Uterus (tissue), 4 donors: ENCODE results near the gene ZBED6. TPM values are rescaled to one million over a fixed set of nuclear protein-coding genes. Genes with fewer than 3 reads are reported as not detected.

ENCODE experiments used
- DNase-seq, 2 donors: peaks; one replicate each; pipeline ENCODE4 v3.0.0-alpha.2; 2019 to 2020
- H3K27ac ChIP-seq, 2 donors: fragments of 200-600 bp; sonication (generic); 1 replicate in 1 of 2; 2 replicates in 1 of 2; pipeline ENCODE4 v1.5.1; 2016 to 2018
- H3K27me3 ChIP-seq, 2 donors: fragments of 200-600 bp; sonication (generic); one replicate each; pipeline ENCODE4 v1.5.1; 2018 to 2019; ENCODE audit warnings: control low read depth in 1 of 2
- H3K36me3 ChIP-seq, 2 donors: fragments of 200-600 bp; sonication (generic); one replicate each; pipeline ENCODE4 v1.5.1; 2019; ENCODE audit warnings: control low read depth in 1 of 2
- H3K4me1 ChIP-seq, 2 donors: fragments of 200-600 bp; sonication (generic); one replicate each; pipeline ENCODE4 v1.5.1; 2018 to 2019; ENCODE audit warnings: control low read depth in 1 of 2
- H3K4me3 ChIP-seq, 2 donors: fragments of 200-600 bp; sonication (generic); 1 replicate in 1 of 2; 2 replicates in 1 of 2; pipeline ENCODE4 v1.5.1; 2018 to 2019; ENCODE audit warnings: mild to moderate bottlenecking in 1 of 2
- H3K9me3 ChIP-seq, 2 donors: fragments of 200-600 bp; sonication (generic); one replicate each; pipeline ENCODE4 v1.5.1; 2019; ENCODE audit warnings: control low read depth in 1 of 2
- POLR2A ChIP-seq, 2 donors: fragments of 450-650 bp; IDR thresholded peaks; one replicate each; pipeline ENCODE4 v1.6.1; 2016; ENCODE audit warnings: antibody characterized with exemption in 2 of 2, mild to moderate bottlenecking in 1 of 2, moderate library complexity in 1 of 2
- intact Hi-C: fragments of 100-400 bp; cut with DNase I; formaldehyde crosslinking; loops from one replicate; pipeline ENCODE4 v1.15.1; 2023; ENCODE audit warnings: low total_unique reads
- small RNA-seq: library from RNA; depleted of rRNA; stranded (forward); fragments of <200 nt; gene quantifications from one replicate; pipeline ENCODE3, GENCODE V24; 2016
- total RNA-seq, 4 donors: library from RNA; depleted of rRNA in 3 of 4; stranded (reverse); fragments of >200 nt in 3 of 4; gene quantifications; one replicate each; pipeline versions ENCODE4 v1.1.0 to v1.2.4, GENCODE V29; 2014 to 2023
- TF ChIP-seq, protein P1 (sequence below), 4 experiments: fragments of 200-600 bp in 2 of 4; fragments of 450-650 bp in 2 of 4; sonication (generic) in 2 of 4; IDR thresholded peaks; one replicate each; pipeline ENCODE4 v1.5.1; 2016 to 2019; ENCODE audit warnings: antibody characterized with exemption in 4 of 4, mild to moderate bottlenecking in 2 of 4, moderate library complexity in 1 of 4
- donor health status: DM: yes; HTN: yes; CAD: no.

The ZBED6 gene
- total RNA-seq, 4 donors from 2014 or later: 2.3 to 63.2 (median 30.6) TPM

DNA sequence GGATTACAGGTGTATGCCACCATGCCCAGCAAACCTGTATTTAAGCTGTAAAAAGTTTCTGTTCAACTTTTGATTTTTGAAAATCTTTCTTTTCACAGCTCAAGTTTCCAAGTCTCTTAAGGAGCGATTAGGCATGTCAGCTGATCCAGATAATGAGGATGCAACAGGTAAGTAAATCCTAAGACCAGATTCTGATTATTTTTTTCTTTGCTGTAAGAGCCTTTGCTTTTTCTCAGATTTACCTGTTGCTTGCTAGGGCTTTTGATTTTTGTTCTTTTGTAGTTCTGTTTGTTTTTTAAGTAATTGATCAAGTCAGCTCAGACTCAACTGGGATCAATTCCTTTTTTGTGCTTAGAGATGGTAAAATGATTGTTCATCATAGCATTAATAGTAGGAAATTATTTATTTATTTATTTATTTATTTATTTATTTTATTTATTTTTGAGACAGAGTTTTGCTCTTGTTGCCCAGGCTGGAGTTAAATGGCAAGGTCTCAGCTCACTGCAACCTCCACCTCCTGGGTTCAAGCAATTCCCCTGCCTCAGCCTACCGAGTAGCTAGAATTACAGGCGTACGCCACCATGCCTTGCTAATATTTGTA is 44.9 kb downstream of the ZBED6 start:
- Histone ChIP-seq H3K4me1 (peaks cover 0 to 3% of the 10 kb centered on the region in 2 donors), H3K9me3 (no peaks in the 10 kb centered on the region), H3K36me3 (peaks cover 0 to 3% of the 10 kb centered on the region in 2 donors), H3K27ac (no peak overlapping the region), H3K27me3 (no peaks in the 10 kb centered on the region), H3K4me3 (no peak overlapping the region)
- DNase-seq: no peak
- TF ChIP-seq POLR2A (IDR thresholded peaks at IDR 0.05): no peak
- TF ChIP-seq, protein P1, sequence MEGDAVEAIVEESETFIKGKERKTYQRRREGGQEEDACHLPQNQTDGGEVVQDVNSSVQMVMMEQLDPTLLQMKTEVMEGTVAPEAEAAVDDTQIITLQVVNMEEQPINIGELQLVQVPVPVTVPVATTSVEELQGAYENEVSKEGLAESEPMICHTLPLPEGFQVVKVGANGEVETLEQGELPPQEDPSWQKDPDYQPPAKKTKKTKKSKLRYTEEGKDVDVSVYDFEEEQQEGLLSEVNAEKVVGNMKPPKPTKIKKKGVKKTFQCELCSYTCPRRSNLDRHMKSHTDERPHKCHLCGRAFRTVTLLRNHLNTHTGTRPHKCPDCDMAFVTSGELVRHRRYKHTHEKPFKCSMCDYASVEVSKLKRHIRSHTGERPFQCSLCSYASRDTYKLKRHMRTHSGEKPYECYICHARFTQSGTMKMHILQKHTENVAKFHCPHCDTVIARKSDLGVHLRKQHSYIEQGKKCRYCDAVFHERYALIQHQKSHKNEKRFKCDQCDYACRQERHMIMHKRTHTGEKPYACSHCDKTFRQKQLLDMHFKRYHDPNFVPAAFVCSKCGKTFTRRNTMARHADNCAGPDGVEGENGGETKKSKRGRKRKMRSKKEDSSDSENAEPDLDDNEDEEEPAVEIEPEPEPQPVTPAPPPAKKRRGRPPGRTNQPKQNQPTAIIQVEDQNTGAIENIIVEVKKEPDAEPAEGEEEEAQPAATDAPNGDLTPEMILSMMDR (IDR thresholded peaks at IDR 0.05): no peak
- intact Hi-C loops: no loop called here

DNA sequence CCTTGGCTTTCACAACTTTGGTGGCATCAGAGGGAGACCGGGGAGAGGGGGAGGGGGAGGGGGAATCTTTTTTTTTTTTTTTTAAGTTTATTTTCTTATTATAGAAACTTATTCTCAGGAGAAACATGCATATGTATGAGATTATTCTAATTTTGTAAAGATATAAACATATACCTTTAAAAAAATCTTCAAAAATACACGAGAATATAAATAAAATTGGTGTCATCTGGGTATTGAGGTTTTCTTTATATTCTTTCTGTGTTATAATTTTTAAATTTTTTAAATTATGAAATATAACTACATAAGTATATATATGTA is 47.1 kb downstream of the ZBED6 start:
- Histone ChIP-seq H3K36me3 (peaks cover 0 to 3% of the 10 kb centered on the region in 2 donors), H3K27me3 (no peaks in the 10 kb centered on the region), H3K27ac (no peak overlapping the region), H3K4me1 (peaks cover 0 to 3% of the 10 kb centered on the region in 2 donors), H3K9me3 (no peaks in the 10 kb centered on the region), H3K4me3 (no peak overlapping the region)
- no peak for TF ChIP-seq POLR2A (IDR thresholded peaks at IDR 0.05)
- TF ChIP-seq, protein P1 (IDR thresholded peaks at IDR 0.05): no peak
- intact Hi-C loops: no loop called here
- no peak for DNase-seq

DNA sequence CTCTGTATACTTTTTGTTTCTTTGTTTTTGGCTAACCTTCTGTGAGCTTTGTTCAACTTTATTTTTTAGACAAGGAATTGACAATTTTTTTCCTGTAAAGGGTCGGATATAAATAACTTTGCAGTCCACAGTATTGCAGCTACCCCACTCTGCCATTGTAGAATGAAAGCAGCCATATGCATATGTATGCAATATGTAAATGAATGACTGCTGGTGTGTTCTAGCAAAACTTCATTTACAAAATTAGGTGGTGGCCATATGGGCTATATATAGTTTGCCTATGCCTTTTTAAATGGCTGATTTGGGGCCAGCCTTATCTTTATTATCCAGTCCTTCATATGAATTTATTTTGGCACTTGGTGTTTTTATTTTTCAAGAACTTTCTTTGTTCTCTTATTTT is 48.0 kb downstream of the ZBED6 start:
- no peak for TF ChIP-seq POLR2A (IDR thresholded peaks at IDR 0.05)
- TF ChIP-seq, protein P1 (IDR thresholded peaks at IDR 0.05): no peak
- Histone ChIP-seq H3K27ac (no peak overlapping the region), H3K9me3 (no peaks in the 10 kb centered on the region), H3K27me3 (no peaks in the 10 kb centered on the region), H3K4me1 (peaks cover 0 to 3% of the 10 kb centered on the region in 2 donors), H3K4me3 (no peak overlapping the region), H3K36me3 (peaks cover 0 to 3% of the 10 kb centered on the region in 2 donors)
- intact Hi-C loops: no loop called here
- DNase-seq: no peak

Small RNA genes lying within 50 kb of the gene (small RNA-seq; reads per million reads assigned to genes)
- 0.42 reads per million for gene ZC3H11A

Other genes with a start within 250 kb of the ZBED6 start
- 100 to 1,000 TPM in 3 of 4 donors, 10 to 100 TPM in 1; 82.6 to 464 (median 215) TPM for gene ATP2B4, start 168.8 kb upstream of the ZBED6 start, total RNA-seq
- 1 to 10 TPM in 1 of 4 donors, under 1 TPM in 2, not detected in 1; 0.28 to 2.0 (median 0.61) TPM for gene LAX1, start 30.4 kb upstream of the ZBED6 start, total RNA-seq
- 100 to 1,000 TPM in 1 of 4 donors, 10 to 100 TPM in 3; 60.9 to 179 (median 87.1) TPM for gene ZC3H11A, start within 50 bp of the ZBED6 start, total RNA-seq
- 100 to 1,000 TPM in 3 of 4 donors, 10 to 100 TPM in 1; 32.5 to 105 (median 103) TPM for gene SNRPE, start 66.0 kb downstream of the ZBED6 start, total RNA-seq